Right ventricle myocardium inferior (tissue), 1 donor: Measurements from ENCODE around the gene HIRA. TPM values are rescaled to one million over a fixed set of nuclear protein-coding genes. Genes with fewer than 3 reads are reported as not detected.
"Not testable (repeated sequence)": the region's sequence is repeated elsewhere in the genome, so short reads cannot be mapped to it uniquely, and the experiment has no call there.

Experiments
- ATAC-seq: fragments of 200-7000 bp; cut with Tn5 transposase; one replicate; pipeline ENCODE4 v1.9.1; 2020; ENCODE audit warnings: mild to moderate bottlenecking, moderate library complexity
- DNase-seq: peaks from one replicate; pipeline ENCODE4 v3.0.0; 2021; ENCODE audit errors: missing footprints
- intact Hi-C: fragments of 100-400 bp; cut with DNase I; formaldehyde crosslinking; loops from one replicate; pipeline ENCODE4 v1.11.0; 2022
- total RNA-seq: library from RNA; stranded (reverse); fragmentation: NEBNext Ultra II Directional; extraction: Animal tissue kit (Norgen Biotek cat#: 25700); gene quantifications from one replicate; pipeline ENCODE4 v1.2.1, GENCODE V29; 2021
- donor health status: DM: no; HTN: yes; CAD: no; lungs with severe emphysema.

HIRA gene
- total RNA-seq, 1 donor from 2014 or later: 17.4 TPM

GRCh38 chr22:19354201-19354600, 77.3 kb downstream of the HIRA start:
- DNase-seq (no peak), ATAC-seq (no peak)
- intact Hi-C loops: no loop called here

GRCh38 chr22:19353363-19354131, 78.0 kb downstream of the HIRA start:
- ATAC-seq (no peak), DNase-seq (no peak)
- intact Hi-C loops: no loop called here

GRCh38 chr22:19352766-19353165, 78.8 kb downstream of the HIRA start:
- DNase-seq (no peak), ATAC-seq (no peak)
- intact Hi-C loops: no loop called here

GRCh38 chr22:19352217-19352616, 79.3 kb downstream of the HIRA start:
- intact Hi-C loops: no loop called here
- ATAC-seq (no peak), DNase-seq (no peak)

- ATAC-seq: no peak
- DNase-seq: no peak
Observed at GRCh38 chr22:19351604-19352003, 79.9 kb downstream of the HIRA start.

GRCh38 chr22:19350947-19351346, 80.6 kb downstream of the HIRA start:
- intact Hi-C loops: no loop called here
- no peak for DNase-seq

More at GRCh38 chr22:19351604-19352003, 79.9 kb downstream of the HIRA start:
- intact Hi-C loops: no loop called here

GRCh38 chr22:19350476-19350859, 81.1 kb downstream of the HIRA start:
- no peak for DNase-seq
- no peak for ATAC-seq
- intact Hi-C loops: no loop called here

More at GRCh38 chr22:19350947-19351346, 80.6 kb downstream of the HIRA start:
- no peak for ATAC-seq

- no peak for DNase-seq
- intact Hi-C loops: no loop called here
- no peak for ATAC-seq
Observed at GRCh38 chr22:19349778-19350475, 81.6 kb downstream of the HIRA start.

GRCh38 chr22:19346677-19347265, 84.8 kb downstream of the HIRA start:
- DNase-seq (no peak), ATAC-seq (no peak)
- intact Hi-C loops: no loop called here

GRCh38 chr22:19344420-19344819, 87.1 kb downstream of the HIRA start:
- DNase-seq: no peak
- ATAC-seq: no peak
- intact Hi-C loops: no loop called here

GRCh38 chr22:19343470-19343869, 88.1 kb downstream of the HIRA start:
- ATAC-seq: no peak
- intact Hi-C loops: no loop called here
- DNase-seq: no peak

GRCh38 chr22:19341500-19341899, 90.0 kb downstream of the HIRA start:
- DNase-seq: no peak
- intact Hi-C loops: no loop called here
- no peak for ATAC-seq

GRCh38 chr22:19337137-19337536, 94.4 kb downstream of the HIRA start:
- intact Hi-C loops: no loop called here
- DNase-seq (no peak), ATAC-seq (no peak)

GRCh38 chr22:19336133-19337075, 95.1 kb downstream of the HIRA start:
- ATAC-seq (no peak), DNase-seq (no peak)
- intact Hi-C loops: no loop called here

- ATAC-seq (no peak), DNase-seq (no peak)
- intact Hi-C loops: no loop called here
Observed at GRCh38 chr22:19331975-19332374, 99.6 kb downstream of the HIRA start.

GRCh38 chr22:19331474-19331873, 100.1 kb downstream of the HIRA start:
- DNase-seq (no peak), ATAC-seq (no peak)
- intact Hi-C loops: no loop called here

- intact Hi-C loops: no loop called here
- ATAC-seq (no peak), DNase-seq (no peak)
Observed at GRCh38 chr22:19330865-19331418, 100.6 kb downstream of the HIRA start.

GRCh38 chr22:19330205-19330604, 101.3 kb downstream of the HIRA start:
- intact Hi-C loops, ATAC-seq, DNase-seq: not testable (repeated sequence)

GRCh38 chr22:19329454-19329853, 102.1 kb downstream of the HIRA start:
- ATAC-seq (peak; percentile 34), DNase-seq (no peak)
- intact Hi-C loops: no loop called here
